Neural progenitor cell (in vitro differentiated cells): ENCODE data around the gene OFD1.

Experiments used
- CTCF ChIP-seq: fragments of 200-600 bp; sonication (generic); IDR thresholded peaks from 2 replicates; pipeline ENCODE4 v1.5.1; 2017; ENCODE audit warnings: antibody characterized with exemption, mild to moderate bottlenecking
- EZH2 ChIP-seq: fragments of 200-600 bp; sonication (generic); IDR thresholded peaks from 2 replicates; pipeline ENCODE4 v1.6.1; 2017; ENCODE audit warnings: antibody characterized with exemption, mild to moderate bottlenecking, moderate library complexity
- EZH2phosphoT487 ChIP-seq: fragments of 200-600 bp; sonication (generic); IDR thresholded peaks from 2 replicates; pipeline ENCODE4 v1.6.1; 2017; ENCODE audit warnings: antibody characterized with exemption

GRCh38 chrX:13774696-13775095 is 40.1 kb downstream of the OFD1 start:
- TF ChIP-seq EZH2 (no peak), CTCF (no peak), EZH2phosphoT487 (no peak)
